Keratinocyte (primary cell): ENCODE results near the gene TRIM28. TPM values are rescaled to one million over a fixed set of nuclear protein-coding genes. Genes with fewer than 3 reads are reported as not detected.
A peak's percentile ranks its signal among the peaks of the same experiment; 100 is the strongest.

Source experiments
- DNase-seq: peaks from one replicate; pipeline ENCODE4 v3.0.0-alpha.2; 2011; ENCODE audit warnings: low read depth, missing footprints, low spot score
- FAIRE-seq: peaks from 2 replicates; lab custom pipeline; 2011; peaks lifted over from hg19 to GRCh38; lab: Jason Lieb, UNC
- H2AFZ ChIP-seq: 2 replicates; pipeline ENCODE4 v1.6.0; 2012; ENCODE audit warnings: low read length, control low read depth, inconsistent platforms; ENCODE audit not compliant: control insufficient read depth
- H3K27ac ChIP-seq: 2 replicates; pipeline ENCODE4 v1.5.1; 2011; ENCODE audit warnings: low read length; ENCODE audit not compliant: control insufficient read depth, insufficient read depth
- H3K27me3 ChIP-seq: 3 replicates; pipeline ENCODE4 v1.6.0; 2011; ENCODE audit warnings: low read length; ENCODE audit not compliant: control insufficient read depth, insufficient read depth; ENCODE audit errors: extremely low read depth
- H3K36me3 ChIP-seq, 2 experiments: 2 replicates in 1 of 2; 3 replicates in 1 of 2; pipeline ENCODE4 v1.5.1; 2011; ENCODE audit warnings: low read length in 2 of 2, mild to moderate bottlenecking in 1 of 2; ENCODE audit not compliant: control insufficient read depth in 2 of 2, insufficient read depth in 2 of 2; ENCODE audit errors: extremely low read depth in 1 of 2
- H3K4me1 ChIP-seq: 3 replicates; pipeline ENCODE4 v1.5.1; 2011; ENCODE audit warnings: low read length; ENCODE audit not compliant: control insufficient read depth, insufficient read depth; ENCODE audit errors: extremely low read depth
- H3K4me2 ChIP-seq: 3 replicates; pipeline ENCODE4 v1.6.0; 2011; ENCODE audit warnings: low read depth, low read length; ENCODE audit not compliant: control insufficient read depth, insufficient read depth; ENCODE audit errors: extremely low read depth
- H3K4me3 ChIP-seq, 3 experiments: fragments of 200-600 bp in 1 of 3; sonication (generic) in 1 of 3; 2 replicates in 2 of 3; 3 replicates in 1 of 3; pipeline ENCODE4 v1.5.1; 2011 to 2016; ENCODE audit warnings: low read length in 3 of 3, mild to moderate bottlenecking in 3 of 3, control low read depth in 2 of 3, inconsistent platforms in 1 of 3, low read depth in 1 of 3, mixed read lengths in 1 of 3, mixed run types in 1 of 3, moderate library complexity in 1 of 3; ENCODE audit not compliant: control insufficient read depth in 2 of 3, insufficient read depth in 2 of 3; ENCODE audit errors: extremely low read depth in 1 of 3
- H3K79me2 ChIP-seq: 2 replicates; pipeline ENCODE4 v1.6.0; 2012; ENCODE audit warnings: low read length; ENCODE audit not compliant: control insufficient read depth, insufficient read depth
- H3K9ac ChIP-seq: 3 replicates; pipeline ENCODE4 v1.6.0; 2011; ENCODE audit warnings: low read length; ENCODE audit not compliant: control insufficient read depth, insufficient read depth; ENCODE audit errors: extremely low read depth
- H3K9me1 ChIP-seq: 3 replicates; pipeline ENCODE4 v1.6.0; 2011; ENCODE audit warnings: low read length; ENCODE audit not compliant: control insufficient read depth, insufficient read depth; ENCODE audit errors: extremely low read depth
- H3K9me3 ChIP-seq: 2 replicates; pipeline ENCODE4 v1.5.1; 2012; ENCODE audit warnings: low read depth, low read length; ENCODE audit not compliant: control insufficient read depth
- H4K20me1 ChIP-seq: 3 replicates; pipeline ENCODE4 v1.6.0; 2011; ENCODE audit warnings: low read length; ENCODE audit not compliant: control insufficient read depth, insufficient read depth; ENCODE audit errors: extremely low read depth
- EZH2 ChIP-seq: IDR thresholded peaks from one replicate; pipeline ENCODE4 v1.6.1; 2012; ENCODE audit warnings: inconsistent platforms, mild to moderate bottlenecking, low read length, moderate library complexity
- dilution Hi-C: fragments of 300-500 bp; cut with MboI; formaldehyde crosslinking; loops from one replicate; pipeline ENCODE4 v1.7.0; 2020; ENCODE audit warnings: low sequenced_read_pairs; ENCODE audit not compliant: extremely low pct_ligation_motif_present
- polyA plus RNA-seq, 5 experiments: library from polyadenylated mRNA; depleted of rRNA in 3 of 5; stranded (reverse) in 3 of 5; stranded (forward) in 1 of 5; unstranded in 1 of 5; fragments of >200 nt; gene quantifications; 1 replicate in 1 of 5; 2 replicates in 3 of 5; 3 replicates in 1 of 5; pipeline versions ENCODE4 v1.2.1 to v1.2.3, GENCODE V29; 2011 to 2012; ENCODE audit warnings: missing spikeins in 2 of 5, low read depth in 1 of 5, low replicate concordance in 1 of 5
- TF ChIP-seq, protein P1 (sequence below), 3 experiments: IDR thresholded peaks in 1 of 3; conservative IDR thresholded peaks in 1 of 3; optimal IDR thresholded peaks in 1 of 3; 2 replicates in 2 of 3; 3 replicates in 1 of 3; pipeline versions ENCODE3 to v1.5.1; 2011; ENCODE audit warnings: low read length in 3 of 3, mild to moderate bottlenecking in 3 of 3, moderate library complexity in 2 of 3, control low read depth in 1 of 3, inconsistent platforms in 1 of 3; ENCODE audit not compliant: insufficient read depth in 2 of 3; ENCODE audit errors: extremely low read depth in 1 of 3

The TRIM28 gene
- polyA plus RNA-seq, 1 donor (not counting 4 experiments of a cell fraction or from before 2014, with no cell fraction given) = 290 TPM

DNA sequence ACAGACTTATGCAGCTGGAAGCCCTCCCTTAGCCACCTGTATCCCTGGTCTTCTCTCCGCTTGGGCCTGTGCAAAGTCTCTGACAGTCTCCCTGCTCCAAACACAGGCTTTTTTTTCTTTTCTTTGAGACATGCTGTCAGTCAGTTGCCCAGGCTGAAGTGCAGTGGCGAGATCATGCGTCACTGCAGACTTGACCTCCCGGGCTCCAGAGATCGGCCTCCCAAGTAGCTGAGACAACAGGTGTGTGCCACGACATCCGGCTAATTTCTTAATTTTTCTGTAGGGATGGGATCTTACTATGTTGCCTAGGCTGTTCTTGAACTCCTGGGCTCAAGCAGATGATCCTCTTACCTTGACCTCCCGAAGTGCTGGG is 27.7 kb downstream of the TRIM28 start:
- peak overlapping the region; percentile 92 for H3K4me2 ChIP-seq
- dilution Hi-C loops = no loop called here
- DNase-seq = no peak

DNA sequence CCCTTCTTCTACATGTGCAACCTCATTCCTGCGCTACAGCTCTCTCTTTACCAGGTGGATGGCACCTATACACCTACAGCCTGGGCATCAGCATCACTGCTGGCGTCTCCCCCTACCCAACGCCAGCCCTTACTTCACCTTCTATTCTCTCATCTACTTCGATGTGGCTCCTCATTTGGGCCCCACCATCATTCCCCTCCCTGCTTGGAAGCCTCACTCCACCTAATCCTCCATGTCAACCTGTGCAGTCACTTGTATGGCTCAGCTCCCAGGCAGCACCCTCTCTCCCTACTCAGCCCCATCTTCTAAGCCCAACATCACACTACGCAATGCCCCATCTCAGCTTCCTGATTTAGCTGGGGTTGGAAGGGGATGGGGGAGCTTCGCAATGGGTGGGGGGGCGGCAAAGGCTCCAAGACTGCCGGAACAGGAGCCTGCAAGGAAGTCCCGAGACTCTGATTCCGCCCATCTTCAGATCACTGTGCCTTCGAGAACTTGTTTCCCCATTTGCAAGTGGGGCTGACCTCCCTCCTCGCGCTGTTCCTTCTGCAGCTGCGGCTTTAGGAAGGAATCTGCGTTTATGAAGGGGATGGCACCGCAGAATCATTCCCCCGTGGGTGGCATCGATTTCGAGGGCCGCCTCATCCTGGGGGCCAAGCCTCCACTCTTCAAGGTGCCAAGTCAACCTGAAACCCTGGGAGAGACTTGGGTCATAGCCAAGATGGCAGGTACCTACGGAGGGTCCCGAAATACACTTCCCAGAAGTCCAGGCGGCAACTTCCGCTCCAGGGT is 28.4 kb downstream of the TRIM28 start:
- H3K27me3 ChIP-seq = no peaks in the 10 kb centered on the region
- no peaks in the 10 kb centered on the region for H3K9me1 ChIP-seq
- H3K4me1 ChIP-seq = peaks cover 13% of the 10 kb centered on the region
- peaks cover 11 to 21% of the 10 kb centered on the region in 2 experiments for H3K36me3 ChIP-seq
- no peaks in the 10 kb centered on the region for H4K20me1 ChIP-seq
- H3K27ac ChIP-seq = peak overlapping the region; percentile 96
- FAIRE-seq = peak; percentile 49
- no peak overlapping the region for H2AFZ ChIP-seq
- H3K4me3 ChIP-seq = peak overlapping the region; percentile 72 to 81 (median 74)
- TF ChIP-seq EZH2 = no peak
- TF ChIP-seq, protein P1, sequence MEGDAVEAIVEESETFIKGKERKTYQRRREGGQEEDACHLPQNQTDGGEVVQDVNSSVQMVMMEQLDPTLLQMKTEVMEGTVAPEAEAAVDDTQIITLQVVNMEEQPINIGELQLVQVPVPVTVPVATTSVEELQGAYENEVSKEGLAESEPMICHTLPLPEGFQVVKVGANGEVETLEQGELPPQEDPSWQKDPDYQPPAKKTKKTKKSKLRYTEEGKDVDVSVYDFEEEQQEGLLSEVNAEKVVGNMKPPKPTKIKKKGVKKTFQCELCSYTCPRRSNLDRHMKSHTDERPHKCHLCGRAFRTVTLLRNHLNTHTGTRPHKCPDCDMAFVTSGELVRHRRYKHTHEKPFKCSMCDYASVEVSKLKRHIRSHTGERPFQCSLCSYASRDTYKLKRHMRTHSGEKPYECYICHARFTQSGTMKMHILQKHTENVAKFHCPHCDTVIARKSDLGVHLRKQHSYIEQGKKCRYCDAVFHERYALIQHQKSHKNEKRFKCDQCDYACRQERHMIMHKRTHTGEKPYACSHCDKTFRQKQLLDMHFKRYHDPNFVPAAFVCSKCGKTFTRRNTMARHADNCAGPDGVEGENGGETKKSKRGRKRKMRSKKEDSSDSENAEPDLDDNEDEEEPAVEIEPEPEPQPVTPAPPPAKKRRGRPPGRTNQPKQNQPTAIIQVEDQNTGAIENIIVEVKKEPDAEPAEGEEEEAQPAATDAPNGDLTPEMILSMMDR (optimal IDR thresholded peaks at IDR 0.05 in 1 of 3, IDR thresholded peaks at IDR 0.05 in 1 of 3, conservative IDR thresholded peaks at IDR 0.05 in 1 of 3; ENCODE audit: extremely low read depth in 1 of 3, insufficient read depth in 2 of 3, low read length in 3 of 3) = no peak
- no peaks in the 10 kb centered on the region for H3K9me3 ChIP-seq
- peak overlapping the region; percentile 96 for H3K9ac ChIP-seq
- H3K4me2 ChIP-seq = peak overlapping the region; percentile 92
- dilution Hi-C loops = no loop called here
- H3K79me2 ChIP-seq = peaks cover 8% of the 10 kb centered on the region
- no peak for DNase-seq

More for the DNA sequence above, 27.7 kb downstream of the TRIM28 start:
- no peak for FAIRE-seq
- Histone ChIP-seq H3K27me3 (no peaks in the 10 kb centered on the region), H4K20me1 (no peaks in the 10 kb centered on the region), H2AFZ (no peak overlapping the region), H3K9me1 (no peaks in the 10 kb centered on the region), H3K36me3 (peaks cover 13 to 24% of the 10 kb centered on the region in 2 experiments), H3K9me3 (no peaks in the 10 kb centered on the region), H3K9ac (no peak overlapping the region), H3K4me3 (no peak overlapping the region), H3K4me1 (peaks cover 13% of the 10 kb centered on the region), H3K79me2 (peaks cover 8% of the 10 kb centered on the region), H3K27ac (no peak overlapping the region)
- TF ChIP-seq, protein P1 (optimal IDR thresholded peaks at IDR 0.05 in 1 of 3, IDR thresholded peaks at IDR 0.05 in 1 of 3, conservative IDR thresholded peaks at IDR 0.05 in 1 of 3; ENCODE audit: extremely low read depth in 1 of 3, insufficient read depth in 2 of 3, low read length in 3 of 3) = no peak
- TF ChIP-seq EZH2 = no peak
